KMS-11 (cell line): ENCODE measurements around the gene DNAH6.

Experiments
- H2AFZ ChIP-seq: fragments of 200-600 bp; sonication (generic); 2 replicates; pipeline ENCODE4 v1.6.1; 2016; ENCODE audit warnings: antibody characterized with exemption, mixed run types, low read depth
- H3K27ac ChIP-seq: fragments of 200-600 bp; sonication (generic); 2 replicates; pipeline ENCODE4 v1.6.1; 2016; ENCODE audit warnings: mild to moderate bottlenecking, mixed run types
- H3K27me3 ChIP-seq: fragments of 200-600 bp; sonication (generic); 2 replicates; pipeline ENCODE4 v1.6.1; 2017; ENCODE audit warnings: mild to moderate bottlenecking, low read depth, mixed run types, moderate library complexity; ENCODE audit not compliant: insufficient read depth
- H3K36me3 ChIP-seq: fragments of 200-600 bp; sonication (generic); 2 replicates; pipeline ENCODE4 v1.6.1; 2017; ENCODE audit warnings: mild to moderate bottlenecking, mixed run types; ENCODE audit not compliant: insufficient read depth
- H3K4me1 ChIP-seq: fragments of 200-600 bp; sonication (generic); 2 replicates; pipeline ENCODE4 v1.6.1; 2016; ENCODE audit warnings: mild to moderate bottlenecking, low read depth, mixed run types; ENCODE audit not compliant: poor library complexity, severe bottlenecking
- H3K4me2 ChIP-seq: fragments of 200-600 bp; sonication (generic); 2 replicates; pipeline ENCODE4 v1.7.0; 2016; ENCODE audit warnings: mild to moderate bottlenecking, mixed run types
- H3K4me3 ChIP-seq: fragments of 200-600 bp; sonication (generic); IDR thresholded peaks from 2 replicates; pipeline ENCODE4 v1.6.1; 2017; ENCODE audit warnings: low read depth, low read length, mixed read lengths; ENCODE audit not compliant: insufficient read depth
- H3K79me2 ChIP-seq: fragments of 200-600 bp; sonication (generic); 2 replicates; pipeline ENCODE4 v1.6.1; 2016; ENCODE audit warnings: low read depth, mixed run types; ENCODE audit not compliant: insufficient read depth
- H3K9ac ChIP-seq: fragments of 200-600 bp; sonication (generic); 2 replicates; pipeline ENCODE4 v1.6.1; 2016; ENCODE audit warnings: mild to moderate bottlenecking, mixed run types
- H4K20me1 ChIP-seq: fragments of 200-600 bp; sonication (generic); 2 replicates; pipeline ENCODE4 v1.6.1; 2016; ENCODE audit warnings: mild to moderate bottlenecking, mixed run types; ENCODE audit not compliant: insufficient read depth
- TF ChIP-seq, protein P1 (sequence below): fragments of 200-600 bp; sonication (generic); conservative IDR thresholded peaks from 2 replicates; pipeline ENCODE4 v1.6.1; 2017; ENCODE audit warnings: low read depth, mild to moderate bottlenecking, antibody characterized with exemption, low read length, moderate library complexity, mixed read lengths

Gene DNAH6

DNA sequence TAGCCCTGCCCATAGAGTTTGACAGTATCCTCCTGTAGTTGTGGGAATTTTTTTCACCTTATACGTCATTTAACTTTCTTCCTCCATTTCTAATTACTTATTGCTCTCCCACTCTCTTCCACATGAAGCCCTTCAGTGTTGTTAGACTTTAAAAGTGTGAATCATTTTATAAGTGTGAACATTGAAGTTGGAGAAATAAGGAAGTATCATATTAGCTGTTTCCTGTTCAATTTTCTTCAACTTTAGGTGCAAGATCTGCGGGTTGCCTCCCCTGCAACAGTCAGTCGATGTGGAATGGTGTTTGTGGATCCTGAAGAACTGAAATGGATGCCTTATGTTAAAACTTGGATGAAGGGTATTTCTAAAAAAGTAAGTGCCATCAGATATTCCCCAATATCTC, 138.1 kb downstream of the DNAH6 start:
- no peaks in the 10 kb centered on the region for H3K27me3 ChIP-seq
- no peaks in the 10 kb centered on the region for H4K20me1 ChIP-seq
- H2AFZ ChIP-seq, result no peak overlapping the region
- no peaks in the 10 kb centered on the region for H3K79me2 ChIP-seq
- H3K9ac ChIP-seq, result no peak overlapping the region
- H3K36me3 ChIP-seq, result no peaks in the 10 kb centered on the region
- H3K4me2 ChIP-seq, result no peak overlapping the region
- no peak overlapping the region for H3K27ac ChIP-seq
- TF ChIP-seq, protein P1, sequence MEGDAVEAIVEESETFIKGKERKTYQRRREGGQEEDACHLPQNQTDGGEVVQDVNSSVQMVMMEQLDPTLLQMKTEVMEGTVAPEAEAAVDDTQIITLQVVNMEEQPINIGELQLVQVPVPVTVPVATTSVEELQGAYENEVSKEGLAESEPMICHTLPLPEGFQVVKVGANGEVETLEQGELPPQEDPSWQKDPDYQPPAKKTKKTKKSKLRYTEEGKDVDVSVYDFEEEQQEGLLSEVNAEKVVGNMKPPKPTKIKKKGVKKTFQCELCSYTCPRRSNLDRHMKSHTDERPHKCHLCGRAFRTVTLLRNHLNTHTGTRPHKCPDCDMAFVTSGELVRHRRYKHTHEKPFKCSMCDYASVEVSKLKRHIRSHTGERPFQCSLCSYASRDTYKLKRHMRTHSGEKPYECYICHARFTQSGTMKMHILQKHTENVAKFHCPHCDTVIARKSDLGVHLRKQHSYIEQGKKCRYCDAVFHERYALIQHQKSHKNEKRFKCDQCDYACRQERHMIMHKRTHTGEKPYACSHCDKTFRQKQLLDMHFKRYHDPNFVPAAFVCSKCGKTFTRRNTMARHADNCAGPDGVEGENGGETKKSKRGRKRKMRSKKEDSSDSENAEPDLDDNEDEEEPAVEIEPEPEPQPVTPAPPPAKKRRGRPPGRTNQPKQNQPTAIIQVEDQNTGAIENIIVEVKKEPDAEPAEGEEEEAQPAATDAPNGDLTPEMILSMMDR, result no peak
- H3K4me3 ChIP-seq, result no peak overlapping the region
- H3K4me1 ChIP-seq, result no peaks in the 10 kb centered on the region

DNA sequence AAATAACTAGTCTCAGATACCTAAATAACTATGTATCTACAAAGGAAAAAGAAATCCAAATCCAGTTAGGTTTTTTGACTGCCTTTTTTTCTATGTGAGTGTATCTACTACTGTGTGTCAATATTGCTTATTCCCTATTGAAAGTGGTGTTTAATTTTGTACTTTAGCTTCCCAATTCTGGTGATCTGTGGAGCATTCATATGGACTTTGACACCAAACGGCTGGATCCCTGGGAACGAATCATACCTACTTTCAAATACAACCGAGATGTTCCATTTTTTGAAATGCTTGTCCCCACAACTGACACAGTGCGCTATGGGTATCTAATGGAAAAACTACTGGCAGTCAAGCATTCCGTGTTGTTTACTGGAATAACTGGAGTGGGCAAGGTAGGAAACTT, 152.8 kb downstream of the DNAH6 start:
- Histone ChIP-seq H3K4me3 (no peak overlapping the region), H4K20me1 (no peaks in the 10 kb centered on the region), H3K79me2 (no peaks in the 10 kb centered on the region), H3K9ac (no peak overlapping the region), H3K36me3 (no peaks in the 10 kb centered on the region), H3K4me2 (no peak overlapping the region), H3K27me3 (no peaks in the 10 kb centered on the region), H3K4me1 (no peaks in the 10 kb centered on the region), H2AFZ (no peak overlapping the region), H3K27ac (no peak overlapping the region)
- TF ChIP-seq, protein P1, result no peak

DNA sequence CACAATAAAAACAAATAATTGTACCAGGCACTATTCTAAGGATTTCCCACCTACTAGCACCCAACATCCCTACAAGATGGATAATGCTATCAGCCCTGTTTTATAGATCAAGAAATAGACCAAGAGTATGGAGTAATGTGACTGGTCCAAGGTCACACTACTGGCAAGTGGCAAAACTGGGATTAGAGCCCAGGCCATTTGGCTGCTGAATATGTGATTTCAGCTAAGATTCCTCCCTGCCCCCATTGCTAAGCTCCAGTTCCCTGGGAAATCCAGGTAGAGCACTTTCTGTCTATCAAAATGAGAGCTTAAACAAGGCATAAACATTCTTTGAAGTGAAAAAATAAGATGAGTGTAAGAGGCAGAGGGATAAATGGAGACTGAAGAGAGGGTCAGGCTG, 157.8 kb downstream of the DNAH6 start:
- TF ChIP-seq, protein P1, result no peak
- no peaks in the 10 kb centered on the region for H3K4me1 ChIP-seq
- no peak overlapping the region for H2AFZ ChIP-seq
- no peak overlapping the region for H3K9ac ChIP-seq
- H3K27me3 ChIP-seq, result no peaks in the 10 kb centered on the region
- no peaks in the 10 kb centered on the region for H3K36me3 ChIP-seq
- H3K4me3 ChIP-seq, result no peak overlapping the region
- no peaks in the 10 kb centered on the region for H4K20me1 ChIP-seq
- H3K27ac ChIP-seq, result no peak overlapping the region
- no peaks in the 10 kb centered on the region for H3K79me2 ChIP-seq
- H3K4me2 ChIP-seq, result no peak overlapping the region

DNA sequence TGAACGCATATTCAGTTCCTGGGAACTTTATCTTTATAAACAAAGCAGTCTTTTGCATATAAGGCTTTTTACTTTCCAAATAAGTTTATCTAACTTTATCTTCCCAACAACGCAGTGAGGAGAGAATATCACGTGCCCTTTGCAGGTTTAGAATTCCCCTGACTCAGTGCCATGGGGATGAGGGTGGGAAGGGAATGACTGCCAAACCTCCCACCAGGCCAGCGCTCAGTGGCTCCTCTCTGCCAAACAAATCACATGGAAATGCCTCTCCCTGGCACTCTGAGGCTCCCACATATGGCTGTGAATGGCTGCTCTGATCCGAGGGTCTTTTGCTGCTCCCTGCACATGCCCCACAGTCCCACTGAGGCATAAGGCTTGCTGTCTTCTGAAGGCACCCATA, 158.3 kb downstream of the DNAH6 start:
- Histone ChIP-seq H3K4me1 (no peaks in the 10 kb centered on the region), H3K4me2 (no peak overlapping the region), H3K4me3 (no peak overlapping the region), H3K36me3 (no peaks in the 10 kb centered on the region), H3K27me3 (no peaks in the 10 kb centered on the region), H3K79me2 (no peaks in the 10 kb centered on the region), H4K20me1 (no peaks in the 10 kb centered on the region), H2AFZ (no peak overlapping the region), H3K9ac (no peak overlapping the region), H3K27ac (no peak overlapping the region)
- TF ChIP-seq, protein P1, result no peak

DNA sequence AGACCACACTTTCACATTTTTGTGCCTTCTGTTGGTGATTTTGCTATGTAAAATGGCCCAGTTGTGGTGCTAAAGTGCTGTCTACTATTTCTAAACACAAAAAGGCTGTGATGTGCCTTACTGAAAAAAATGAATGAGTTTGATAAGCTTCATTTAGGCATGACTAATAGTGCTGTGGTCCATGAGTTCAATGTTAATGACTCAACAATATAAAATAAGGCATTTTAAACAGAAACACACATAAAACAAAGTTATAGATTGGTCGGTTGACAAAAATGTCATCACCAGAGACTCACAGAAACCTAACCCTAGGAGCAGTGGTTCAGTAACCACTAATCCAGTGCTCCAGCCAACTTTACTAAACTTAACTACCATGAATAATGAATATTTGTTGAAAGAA, 160.0 kb downstream of the DNAH6 start:
- no peak overlapping the region for H3K27ac ChIP-seq
- H3K79me2 ChIP-seq, result no peaks in the 10 kb centered on the region
- H2AFZ ChIP-seq, result no peak overlapping the region
- H3K4me2 ChIP-seq, result no peak overlapping the region
- H4K20me1 ChIP-seq, result no peaks in the 10 kb centered on the region
- no peaks in the 10 kb centered on the region for H3K4me1 ChIP-seq
- H3K27me3 ChIP-seq, result no peaks in the 10 kb centered on the region
- no peaks in the 10 kb centered on the region for H3K36me3 ChIP-seq
- H3K9ac ChIP-seq, result no peak overlapping the region
- TF ChIP-seq, protein P1, result no peak
- H3K4me3 ChIP-seq, result no peak overlapping the region
